GM19372 (cell line): Measurements from ENCODE around the gene ACADM.
"Not testable (repeated sequence)": the region's sequence is repeated elsewhere in the genome, so short reads cannot be mapped to it uniquely, and the experiment has no call there.

Source experiments
- ATAC-seq: cut with Tn5 transposase; IDR thresholded peaks from one replicate; pipeline ENCODE4 v1.9.1; 2021; ENCODE audit warnings: mild to moderate bottlenecking, low read depth, moderate library complexity; ENCODE audit not compliant: unreplicated experiment

The ACADM gene

GRCh38 chr1:75724472-75725022, at the start of gene ACADM:
TSS of gene ACADM (plus strand) at chr1:75724709. CDS start at chr1:75724788, 79 bp downstream.
- ATAC-seq = peak; percentile 79

DNA sequence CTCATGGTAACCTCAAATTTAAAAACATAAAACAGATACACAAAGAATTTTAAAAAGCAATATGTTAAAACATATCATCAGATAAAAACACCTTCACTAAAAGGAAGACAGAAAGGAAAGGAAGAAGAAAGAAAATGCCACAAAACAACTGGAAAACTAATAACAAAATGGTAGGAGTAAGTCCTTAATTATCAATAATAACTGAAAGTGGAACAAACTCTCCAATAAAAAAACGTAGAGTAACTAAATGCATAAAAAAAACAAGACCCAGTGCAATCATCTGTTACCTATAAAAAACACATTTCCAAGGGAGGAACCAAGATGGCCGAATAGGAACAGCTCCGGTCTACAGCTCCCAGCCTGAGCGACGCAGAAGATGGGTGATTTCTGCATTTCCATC, 47.1 kb upstream of the ACADM start:
- no peak for ATAC-seq

DNA sequence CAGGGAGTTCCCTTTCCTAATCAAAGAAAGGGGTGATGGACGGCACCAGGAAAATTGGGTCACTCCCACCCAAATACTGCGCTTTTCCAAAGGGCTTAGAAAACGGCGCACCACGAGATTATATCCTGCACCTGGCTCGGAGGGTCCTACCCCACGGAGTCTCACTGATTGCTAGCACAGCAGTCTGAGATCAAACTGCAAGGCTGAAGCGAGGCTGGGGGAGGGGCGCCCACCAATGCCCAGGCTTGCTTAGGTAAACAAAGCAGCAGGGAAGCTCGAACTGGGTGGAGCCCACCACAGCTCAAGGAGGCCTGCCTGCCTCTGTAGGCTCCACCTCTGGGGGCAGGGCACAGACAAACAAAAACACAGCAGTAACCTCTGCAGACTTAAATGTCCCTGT, 46.5 kb upstream of the ACADM start:
- not testable (repeated sequence) for ATAC-seq

DNA sequence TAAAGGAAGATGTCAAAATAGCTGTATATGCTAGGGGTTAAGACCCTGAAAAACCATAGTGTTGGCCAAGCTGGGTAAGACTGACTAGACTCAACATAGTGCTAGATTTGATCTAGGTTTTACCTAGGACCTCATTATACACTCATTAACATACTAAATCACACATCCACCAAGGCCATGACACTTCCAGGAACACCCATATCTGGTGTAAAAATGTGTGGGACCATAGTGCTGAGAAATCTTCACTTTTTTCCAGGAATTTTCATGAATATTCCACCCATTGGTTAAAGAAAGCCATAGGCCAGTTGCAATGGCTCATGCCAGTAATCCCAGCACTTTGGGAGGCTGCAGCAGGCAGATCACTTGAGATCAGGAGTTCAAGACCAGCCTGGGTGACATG, 34.0 kb upstream of the ACADM start:
- ATAC-seq = no peak

DNA sequence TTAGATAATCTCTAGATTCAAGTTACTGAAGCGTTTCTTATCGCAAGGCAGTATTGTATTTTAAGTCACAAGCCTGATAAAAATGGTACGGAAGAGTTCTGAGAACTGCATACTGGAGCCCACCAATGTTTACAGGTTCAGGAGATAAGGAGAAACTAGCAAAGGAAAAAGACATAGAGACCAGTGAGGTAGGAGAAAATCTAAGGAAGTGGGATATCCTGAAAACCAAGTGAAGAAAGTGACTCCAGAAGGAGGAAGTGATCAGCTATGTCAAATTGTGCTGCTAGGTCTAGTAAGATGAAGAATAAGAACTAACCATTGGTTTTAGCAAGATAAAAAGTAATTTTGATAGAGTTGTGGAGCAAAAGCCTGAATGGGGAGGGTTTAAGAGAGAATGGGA, 31.0 kb upstream of the ACADM start:
- ATAC-seq = no peak

GRCh38 chr1:75696000-75696399, 28.5 kb upstream of the ACADM start:
- ATAC-seq = no peak

DNA sequence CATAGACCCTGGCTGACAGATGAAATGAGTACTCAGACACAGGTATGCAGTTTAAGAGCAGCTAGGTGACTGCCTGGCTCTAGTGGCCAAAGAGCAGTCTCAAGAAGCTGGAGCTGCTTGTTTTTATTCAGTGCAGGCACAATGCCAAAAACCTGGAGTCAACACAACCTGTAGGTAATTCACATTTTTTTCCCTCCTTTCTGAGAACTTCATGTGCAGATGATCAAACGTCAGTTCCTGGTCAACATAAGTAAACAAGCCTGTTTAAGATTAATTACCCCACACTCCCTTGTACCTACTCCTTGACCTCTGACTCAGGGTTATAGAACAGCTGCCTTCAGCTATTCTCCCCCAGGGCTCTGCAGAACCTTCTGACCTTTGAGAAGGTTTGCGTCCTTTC, 17.3 kb upstream of the ACADM start:
- ATAC-seq = no peak

DNA sequence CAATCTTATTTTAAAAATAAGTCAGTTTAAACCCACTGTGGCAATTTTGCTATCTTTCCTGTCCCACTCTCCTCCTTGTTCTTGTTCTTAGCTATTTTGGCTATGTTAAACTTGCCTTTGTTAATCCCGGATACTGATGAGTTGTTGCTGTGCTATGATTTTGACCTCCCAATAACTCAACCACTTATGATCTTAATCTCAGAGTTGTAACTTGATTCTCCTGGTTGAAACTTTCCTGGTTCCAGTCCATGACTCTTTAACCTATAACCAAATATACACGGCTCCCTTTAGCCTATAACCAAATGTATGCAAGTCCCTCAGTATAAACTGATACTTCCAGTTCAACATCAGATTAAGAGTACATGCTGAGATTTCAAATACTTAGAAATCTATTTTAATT, 15.6 kb upstream of the ACADM start:
- ATAC-seq = no peak

DNA sequence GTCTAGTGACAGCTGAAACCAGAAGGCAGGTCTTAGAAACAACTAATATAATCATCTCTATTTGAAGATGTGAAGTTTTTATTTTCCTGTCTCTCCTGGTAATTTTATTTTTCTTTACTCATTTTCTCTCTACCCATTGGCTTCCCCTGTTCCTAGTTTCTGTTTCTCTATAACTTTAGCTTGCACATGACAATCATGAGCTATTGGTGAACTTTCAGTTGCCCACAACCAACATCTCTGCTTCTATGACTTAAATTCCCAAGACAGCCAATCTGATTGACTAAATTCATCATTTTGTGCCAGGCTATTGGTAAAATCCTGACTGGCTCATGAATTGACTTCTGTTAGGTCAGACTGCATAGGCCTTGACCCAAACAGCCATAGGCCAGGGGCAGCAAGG, 13.7 kb upstream of the ACADM start:
- ATAC-seq = no peak

- ATAC-seq = no peak
Measured at GRCh38 chr1:75711846-75712245, 12.7 kb upstream of the ACADM start.

GRCh38 chr1:75712306-75712705, 12.2 kb upstream of the ACADM start:
- ATAC-seq = no peak

DNA sequence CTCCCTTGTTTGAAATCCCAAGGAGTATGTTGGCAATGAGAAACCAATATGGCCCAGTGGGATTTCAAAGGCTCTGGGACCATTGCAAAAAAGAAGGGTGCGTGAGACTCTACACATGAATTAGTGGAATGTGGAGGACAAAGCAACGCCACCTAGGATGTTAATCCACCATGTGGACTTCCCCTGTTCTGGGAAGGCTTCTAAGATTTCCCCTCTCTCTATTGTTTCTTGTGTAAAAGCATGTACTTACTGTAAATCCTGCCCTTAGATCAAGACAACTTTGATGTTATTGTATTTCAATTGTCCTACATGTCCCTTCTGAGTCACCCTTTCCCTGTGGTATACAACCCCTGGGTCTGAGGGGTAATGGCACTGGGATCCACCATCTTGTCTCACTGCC, 4.7 kb upstream of the ACADM start:
- ATAC-seq = no peak

DNA sequence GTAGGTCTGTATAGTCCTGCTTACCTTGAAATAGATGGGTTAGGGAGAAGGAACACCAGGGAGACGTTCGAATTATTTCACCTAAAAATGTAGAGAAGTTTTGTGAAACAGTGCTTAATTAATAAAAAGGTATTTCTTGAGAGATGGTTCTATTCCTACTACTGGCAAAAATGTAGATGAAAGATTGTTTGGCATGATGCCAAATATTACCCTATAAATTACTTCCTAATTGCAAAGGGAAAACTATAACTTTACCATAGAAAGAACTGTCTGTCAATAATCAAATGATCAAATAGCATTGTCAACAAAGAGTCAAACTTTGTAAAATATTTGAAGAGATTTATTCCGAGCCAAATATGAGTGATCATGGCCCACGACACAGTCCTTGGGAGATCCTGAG, 4.2 kb upstream of the ACADM start:
- ATAC-seq = no peak

DNA sequence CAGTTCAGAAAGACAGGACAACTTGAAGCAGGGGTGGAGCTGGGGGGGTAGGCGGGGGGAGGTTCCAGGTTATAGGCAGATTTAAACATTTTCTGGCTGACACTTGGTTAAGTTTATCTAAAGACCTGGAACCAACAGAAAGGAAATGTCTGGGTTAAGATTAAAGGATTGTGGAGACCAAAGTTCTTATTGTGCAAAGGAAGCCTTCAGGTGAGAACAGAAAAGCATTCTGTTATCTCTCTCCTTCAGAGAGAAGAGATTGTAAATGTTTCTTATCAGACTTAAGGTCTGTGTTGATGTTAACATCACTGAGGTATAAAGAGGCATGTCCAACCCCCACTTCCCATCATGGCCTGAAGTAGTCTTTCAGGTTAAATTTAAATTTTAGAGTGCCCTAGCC, 3.7 kb upstream of the ACADM start:
- no peak for ATAC-seq

GRCh38 chr1:75722246-75722645, 2.3 kb upstream of the ACADM start:
- not testable (repeated sequence) for ATAC-seq

DNA sequence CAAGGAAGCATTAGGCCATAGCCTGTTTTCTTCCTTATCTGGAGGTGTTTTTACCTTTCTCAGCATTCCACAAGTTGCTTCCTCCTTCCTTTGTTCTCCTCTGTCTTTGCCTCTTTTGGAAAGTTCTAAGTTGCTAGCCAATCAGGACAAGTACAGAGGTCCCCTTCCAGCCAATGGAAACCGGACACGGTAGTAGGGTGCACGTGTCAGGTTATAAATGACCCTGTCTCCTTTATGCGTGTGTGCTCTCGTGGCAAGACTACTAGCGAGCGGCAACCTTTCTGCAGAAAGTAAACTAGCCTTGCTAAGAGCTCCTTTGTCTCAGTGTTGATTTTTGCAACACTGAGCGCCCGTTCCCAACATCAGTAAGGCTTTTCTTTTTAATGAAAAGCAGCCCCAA, 1.5 kb upstream of the ACADM start:
- no peak for ATAC-seq

- peak; percentile 63 for ATAC-seq
Measured at GRCh38 chr1:75723989-75724471, 479 bp upstream of the ACADM start.

DNA sequence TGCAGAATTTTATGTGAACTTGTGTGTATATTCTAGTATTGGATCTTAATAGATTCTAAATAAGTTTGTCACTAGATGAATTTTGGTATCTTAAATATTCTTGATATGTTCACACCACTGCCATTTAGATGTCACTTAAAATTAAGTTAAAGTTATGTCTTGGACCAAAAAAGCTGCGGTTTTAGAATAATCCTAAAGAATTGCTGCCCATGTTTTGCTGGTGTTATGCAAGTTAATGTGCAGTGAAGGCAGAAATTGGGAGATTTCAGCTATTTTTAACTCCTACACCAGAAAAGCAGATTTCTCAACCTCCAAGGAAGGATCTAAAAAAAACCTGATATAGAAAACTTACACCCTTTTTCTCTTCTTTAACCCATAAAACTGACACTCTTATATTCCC, 757 bp downstream of the ACADM start:
- ATAC-seq = no peak

DNA sequence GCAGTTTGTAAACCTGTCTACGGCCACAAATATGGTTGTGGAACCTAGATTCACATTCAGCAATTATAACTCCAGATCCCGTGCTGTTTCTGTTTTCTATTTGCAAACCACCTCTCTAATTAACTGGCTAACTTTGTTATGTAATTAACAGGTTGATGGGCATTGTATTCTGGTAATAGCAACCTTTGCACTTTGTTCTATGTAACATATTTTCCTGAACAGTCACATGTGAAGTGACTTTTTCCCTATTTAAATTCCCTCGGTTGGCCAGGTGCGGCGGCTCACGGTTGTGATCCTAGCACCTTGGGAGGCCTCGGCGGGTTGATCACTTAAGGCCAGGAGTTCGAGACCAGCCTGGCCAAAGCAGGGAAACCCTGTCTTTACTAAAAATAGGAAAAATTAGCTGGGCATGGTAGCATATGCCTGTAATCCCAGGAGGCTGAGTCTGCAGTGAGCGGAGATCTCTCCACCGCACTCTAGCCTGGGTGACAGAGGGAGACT, 1.4 kb downstream of the ACADM start:
- no peak for ATAC-seq

DNA sequence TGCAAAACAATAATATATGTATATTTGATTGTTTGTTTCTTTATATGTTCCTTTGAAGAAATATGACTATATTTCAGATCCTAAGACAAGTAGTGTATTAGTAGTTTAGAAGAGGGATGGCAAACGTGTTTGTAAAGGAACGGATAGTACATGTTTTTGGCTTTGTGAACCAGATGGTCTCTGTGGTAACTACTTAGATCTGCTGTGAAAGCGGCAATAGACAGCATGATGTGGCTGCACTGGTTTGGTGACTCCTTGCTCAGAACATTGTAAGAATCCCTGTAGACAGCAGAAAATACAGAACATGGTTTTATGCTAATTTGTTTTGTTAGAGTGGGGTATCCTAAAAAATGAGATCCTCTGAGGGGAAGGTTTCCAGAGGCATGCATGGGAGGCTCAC, 3.1 kb downstream of the ACADM start:
- no peak for ATAC-seq

GRCh38 chr1:75730432-75730831, 5.9 kb downstream of the ACADM start:
- no peak for ATAC-seq

- no peak for ATAC-seq
Measured at GRCh38 chr1:75731881-75732280, 7.4 kb downstream of the ACADM start.

- ATAC-seq = no peak
Measured at GRCh38 chr1:75732703-75733102, 8.2 kb downstream of the ACADM start.
